ENCODE data around the gene TAS2R40.

DNA sequence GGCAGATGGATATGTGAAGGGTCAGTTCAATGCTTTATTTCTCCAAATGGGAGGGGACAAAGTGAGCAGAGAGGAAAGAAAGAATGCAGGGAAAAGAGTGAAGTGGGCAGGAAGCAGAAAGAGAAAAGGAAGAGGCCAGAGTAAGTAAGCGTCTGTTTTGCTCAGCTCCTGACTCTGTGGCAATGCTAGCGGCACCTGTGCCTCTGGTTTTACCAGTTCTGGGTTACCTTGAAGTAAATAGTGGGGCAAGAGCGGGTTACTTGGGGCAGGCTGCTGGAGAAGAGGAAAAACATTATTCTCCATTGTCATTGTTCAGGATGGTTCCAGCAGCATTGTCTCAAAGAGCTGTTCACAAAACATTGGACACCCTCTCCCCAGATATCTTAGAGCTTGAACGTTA is 1.9 kb downstream of the TAS2R40 start:
- TF ChIP-seq, protein P1, sequence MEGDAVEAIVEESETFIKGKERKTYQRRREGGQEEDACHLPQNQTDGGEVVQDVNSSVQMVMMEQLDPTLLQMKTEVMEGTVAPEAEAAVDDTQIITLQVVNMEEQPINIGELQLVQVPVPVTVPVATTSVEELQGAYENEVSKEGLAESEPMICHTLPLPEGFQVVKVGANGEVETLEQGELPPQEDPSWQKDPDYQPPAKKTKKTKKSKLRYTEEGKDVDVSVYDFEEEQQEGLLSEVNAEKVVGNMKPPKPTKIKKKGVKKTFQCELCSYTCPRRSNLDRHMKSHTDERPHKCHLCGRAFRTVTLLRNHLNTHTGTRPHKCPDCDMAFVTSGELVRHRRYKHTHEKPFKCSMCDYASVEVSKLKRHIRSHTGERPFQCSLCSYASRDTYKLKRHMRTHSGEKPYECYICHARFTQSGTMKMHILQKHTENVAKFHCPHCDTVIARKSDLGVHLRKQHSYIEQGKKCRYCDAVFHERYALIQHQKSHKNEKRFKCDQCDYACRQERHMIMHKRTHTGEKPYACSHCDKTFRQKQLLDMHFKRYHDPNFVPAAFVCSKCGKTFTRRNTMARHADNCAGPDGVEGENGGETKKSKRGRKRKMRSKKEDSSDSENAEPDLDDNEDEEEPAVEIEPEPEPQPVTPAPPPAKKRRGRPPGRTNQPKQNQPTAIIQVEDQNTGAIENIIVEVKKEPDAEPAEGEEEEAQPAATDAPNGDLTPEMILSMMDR (IDR thresholded peaks at IDR 0.05): no peak
- no peak for TF ChIP-seq POLR2A (IDR thresholded peaks at IDR 0.05)
